Tracheal epithelial cell (primary cell): ENCODE results near the gene CEP250. TPM values are rescaled to one million over a fixed set of nuclear protein-coding genes. Genes with fewer than 3 reads are reported as not detected.

Source experiments
- total RNA-seq: library from RNA; depleted of rRNA; stranded (reverse); fragments of >200 nt; gene quantifications from 2 replicates; pipeline ENCODE4 v1.2.1, GENCODE V29; 2014

CEP250 gene
- 17.8 and 33.7 TPM in 2 replicates for total RNA-seq

GRCh38 chr20:35454881-35455609, at the start of gene CEP250:
CEP250 (plus strand) TSS chr20:35455598; CDS start chr20:35462368, 6,770 bp downstream.

GRCh38 chr20:35529552-35529951, 74.2 kb downstream of the CEP250 start, which contains the start of gene C20orf173:
C20orf173 (minus strand) TSS chr20:35529652; CDS start chr20:35529373, 279 bp downstream.

GRCh38 chr20:35541783-35542662, 86.6 kb downstream of the CEP250 start, which contains the start of gene ERGIC3:
ERGIC3 (plus strand) TSS chr20:35542078; CDS start chr20:35542098, 20 bp downstream.

Other genes starting within 250 kb of the CEP250 start
- gene MMP24, start 228.9 kb upstream of the CEP250 start, total RNA-seq, result 9.4 TPM in 1 of 2 replicates, not detected in the other
- gene MMP24OS, start 177.5 kb upstream of the CEP250 start, total RNA-seq, result 4.6 and 6.2 TPM in 2 replicates
- 227 and 412 TPM in 2 replicates for gene EIF6, start 170.8 kb upstream of the CEP250 start, total RNA-seq
- gene FAM83C, start 163.2 kb upstream of the CEP250 start, total RNA-seq, result under 0.01 TPM in 2 replicates
- gene UQCC1, start 43.6 kb upstream of the CEP250 start, total RNA-seq, result 14.7 and 20.9 TPM in 2 replicates
- gene GDF5, start 17.4 kb upstream of the CEP250 start, total RNA-seq, result under 0.01 and 3.9 TPM in 2 replicates
- gene C20orf173, start 74.1 kb downstream of the CEP250 start, total RNA-seq, result not detected in 2 replicates
- gene ERGIC3, start 86.5 kb downstream of the CEP250 start, total RNA-seq, result 367 and 383 TPM in 2 replicates
- gene SPAG4, start 160.2 kb downstream of the CEP250 start, total RNA-seq, result 10.9 and 16.9 TPM in 2 replicates
- gene CPNE1, start 209.3 kb downstream of the CEP250 start, total RNA-seq, result 57.1 and 110 TPM in 2 replicates
- gene RBM12, start 209.3 kb downstream of the CEP250 start, total RNA-seq, result 43.5 and 47.2 TPM in 2 replicates
- 26.7 and 30.9 TPM in 2 replicates for gene NFS1, start 243.8 kb downstream of the CEP250 start, total RNA-seq
- 149 and 260 TPM in 2 replicates for gene ROMO1, start 243.8 kb downstream of the CEP250 start, total RNA-seq